ENCODE data around the gene ARL16. TPM values are rescaled to one million over a fixed set of nuclear protein-coding genes. Genes with fewer than 3 reads are reported as not detected.
A peak's percentile ranks its signal among the peaks of the same experiment; 100 is the strongest.

The ARL16 gene
- total RNA-seq, 1 donor from 2014 or later = 46.3 TPM

DNA sequence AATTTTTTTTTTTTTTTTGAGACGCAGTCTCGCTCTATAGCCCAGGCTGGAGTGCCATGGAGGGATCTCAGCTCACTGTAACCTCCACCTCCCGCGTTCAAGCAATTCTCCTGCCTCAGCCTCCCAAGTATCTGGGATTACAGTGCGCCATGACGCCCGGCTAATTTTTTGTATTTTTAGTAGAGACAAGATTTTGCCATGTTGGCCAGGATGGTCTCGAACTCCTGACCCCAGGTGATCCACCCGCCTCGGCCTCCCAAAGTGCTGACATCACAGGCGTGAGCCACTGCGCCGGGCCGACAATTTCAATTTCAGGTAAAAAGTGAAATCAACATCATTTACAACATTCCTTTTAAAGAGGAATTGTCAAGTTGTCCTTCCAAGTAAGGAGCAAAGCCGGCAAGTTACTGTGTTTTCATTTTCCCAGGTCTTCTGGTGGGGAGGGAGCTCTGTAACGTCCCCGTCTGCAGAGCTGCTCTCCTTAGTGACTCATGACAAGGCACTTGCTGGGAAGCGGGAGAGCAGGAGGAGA, 47.6 kb downstream of the ARL16 start:
- Mint-ChIP-seq H3K27ac (ENCODE audit: unreplicated experiment) (peak overlapping the region; percentile 94), H3K4me1 (ENCODE audit: unreplicated experiment) (peaks cover 23% of the 10 kb centered on the region), H3K4me3 (ENCODE audit: unreplicated experiment) (peak overlapping the region; percentile 95), H3K27me3 (ENCODE audit: unreplicated experiment) (no peaks in the 10 kb centered on the region), H3K9me3 (ENCODE audit: unreplicated experiment) (no peaks in the 10 kb centered on the region), H3K36me3 (ENCODE audit: unreplicated experiment) (peaks cover 4% of the 10 kb centered on the region)
- DNase-seq (ENCODE audit: extremely low spot score, unreplicated experiment) = no peak
- no peak for TF ChIP-seq CTCF (IDR thresholded peaks at IDR 0.05)

DNA sequence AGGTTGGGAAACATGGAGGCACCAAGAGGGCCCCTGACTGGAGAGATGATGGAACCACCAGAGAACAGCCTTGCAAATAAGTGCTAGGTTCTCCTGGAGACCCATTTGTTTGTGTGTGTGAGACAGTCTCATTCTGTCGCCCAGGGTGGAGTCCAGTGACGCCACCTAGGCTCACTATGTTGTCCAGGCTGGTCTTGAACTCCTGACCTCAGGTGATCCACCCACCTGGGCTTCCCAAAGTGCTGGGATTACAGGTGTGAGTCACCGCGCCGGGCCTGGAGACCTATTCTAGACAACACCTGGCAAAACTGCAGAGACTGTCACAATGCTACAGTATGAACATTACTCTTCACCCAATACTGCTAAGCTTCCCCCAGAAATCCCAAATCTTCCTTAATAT, 48.2 kb downstream of the ARL16 start:
- peaks cover 4% of the 10 kb centered on the region for H3K36me3 Mint-ChIP-seq (ENCODE audit: unreplicated experiment)
- peaks cover 23% of the 10 kb centered on the region for H3K4me1 Mint-ChIP-seq (ENCODE audit: unreplicated experiment)
- peak overlapping the region; percentile 94 for H3K27ac Mint-ChIP-seq (ENCODE audit: unreplicated experiment)
- no peaks in the 10 kb centered on the region for H3K9me3 Mint-ChIP-seq (ENCODE audit: unreplicated experiment)
- H3K27me3 Mint-ChIP-seq (ENCODE audit: unreplicated experiment) = no peaks in the 10 kb centered on the region
- TF ChIP-seq CTCF (IDR thresholded peaks at IDR 0.05) = no peak
- no peak for DNase-seq (ENCODE audit: extremely low spot score, unreplicated experiment)
- peak overlapping the region; percentile 95 for H3K4me3 Mint-ChIP-seq (ENCODE audit: unreplicated experiment)

DNA sequence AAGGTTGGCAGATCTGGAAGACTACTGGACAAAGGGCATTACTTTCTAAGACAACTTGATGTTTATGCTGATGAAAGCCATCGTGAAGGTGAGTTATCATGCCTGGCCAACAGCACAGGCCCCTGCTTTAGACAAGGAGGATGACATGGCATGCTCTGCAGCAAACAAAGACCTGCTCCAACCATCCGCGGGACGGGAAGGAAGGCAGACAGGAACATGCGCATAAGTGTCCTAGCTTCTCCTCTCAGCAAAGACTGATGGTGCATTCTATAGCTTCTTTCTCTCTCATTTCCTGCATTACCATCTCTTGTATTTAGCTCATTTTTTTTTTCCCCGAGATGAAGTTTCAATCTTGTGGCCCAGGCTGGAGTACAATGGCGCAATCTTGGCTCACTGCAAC, 52.1 kb downstream of the ARL16 start:
- Mint-ChIP-seq H3K36me3 (ENCODE audit: unreplicated experiment) (peaks cover 24% of the 10 kb centered on the region), H3K9me3 (ENCODE audit: unreplicated experiment) (no peaks in the 10 kb centered on the region), H3K27ac (ENCODE audit: unreplicated experiment) (no peak overlapping the region), H3K4me1 (ENCODE audit: unreplicated experiment) (peaks cover 19% of the 10 kb centered on the region), H3K27me3 (ENCODE audit: unreplicated experiment) (no peaks in the 10 kb centered on the region), H3K4me3 (ENCODE audit: unreplicated experiment) (no peak overlapping the region)
- DNase-seq (ENCODE audit: extremely low spot score, unreplicated experiment) = no peak
- no peak for TF ChIP-seq CTCF (IDR thresholded peaks at IDR 0.05)

Small RNAs within 50 kb of the gene (microRNA-seq; reads per million reads assigned to microRNA genes)
- gene MIR6786 (ENCODE audit: unreplicated experiment) = not detected

Other genes starting within 250 kb of the ARL16 start
- gene ACTG1, start 171.0 kb downstream of the ARL16 start, total RNA-seq = 4,236 and 4,267 TPM in 2 replicates
- 3.0 and 3.7 TPM in 2 replicates for gene FSCN2, start 155.4 kb downstream of the ARL16 start, total RNA-seq
- gene FAAP100, start 131.4 kb downstream of the ARL16 start, total RNA-seq = 63.0 and 64.6 TPM in 2 replicates
- 99.7 and 112 TPM in 2 replicates for gene NPLOC4, start 46.7 kb downstream of the ARL16 start, total RNA-seq
- 1.1 and 1.6 TPM in 2 replicates for gene TSPAN10, start 46.6 kb downstream of the ARL16 start, total RNA-seq
- 0.83 and 0.84 TPM in 2 replicates for gene PDE6G, start 27.3 kb downstream of the ARL16 start, total RNA-seq
- 31.2 and 32.1 TPM in 2 replicates for gene OXLD1, start 17.2 kb downstream of the ARL16 start, total RNA-seq
- gene CCDC137, start 17.1 kb downstream of the ARL16 start, total RNA-seq = 13.6 and 14.9 TPM in 2 replicates
- 111 and 117 TPM in 2 replicates for gene HGS, start 214 bp upstream of the ARL16 start, total RNA-seq
- gene MRPL12, start 19.6 kb upstream of the ARL16 start, total RNA-seq = 47.9 and 51.1 TPM in 2 replicates
- 8.0 and 9.5 TPM in 2 replicates for gene SLC25A10, start 28.5 kb upstream of the ARL16 start, total RNA-seq
- gene GCGR, start 120.4 kb upstream of the ARL16 start, total RNA-seq = not detected in 2 replicates
- gene MCRIP1, start 149.5 kb upstream of the ARL16 start, total RNA-seq = 169 and 176 TPM in 2 replicates
- 0.62 TPM in 1 of 2 replicates, not detected in the other for gene PPP1R27, start 151.3 kb upstream of the ARL16 start, total RNA-seq
- 792 and 837 TPM in 2 replicates for gene P4HB, start 176.7 kb upstream of the ARL16 start, total RNA-seq
- gene ARHGDIA, start 187.5 kb upstream of the ARL16 start, total RNA-seq = 430 and 433 TPM in 2 replicates
- gene ALYREF, start 207.8 kb upstream of the ARL16 start, total RNA-seq = 72.6 and 78.5 TPM in 2 replicates
- gene ANAPC11, start 207.9 kb upstream of the ARL16 start, total RNA-seq = 119 and 138 TPM in 2 replicates
- 0.56 and 0.68 TPM in 2 replicates for gene NPB, start 218.4 kb upstream of the ARL16 start, total RNA-seq
- 33.2 and 38.0 TPM in 2 replicates for gene PCYT2, start 227.6 kb upstream of the ARL16 start, total RNA-seq
- 18.8 and 20.9 TPM in 2 replicates for gene SIRT7, start 234.4 kb upstream of the ARL16 start, total RNA-seq
- gene MAFG, start 243.9 kb upstream of the ARL16 start, total RNA-seq = 34.7 and 35.6 TPM in 2 replicates

Measured in osteocyte (in vitro differentiated cells).